DMS114 treated with DMSO at 0.1 percent for 48 hours (cell line): ENCODE data around the gene ZNF862.
"Not testable (repeated sequence)": the region's sequence is repeated elsewhere in the genome, so short reads cannot be mapped to it uniquely, and the experiment has no call there.

ENCODE experiments used
- DNase-seq: peaks from one replicate; lab custom pipeline; 2025; ENCODE audit not compliant: unreplicated experiment; lab: John Stamatoyannopoulos, UW

ZNF862 gene

GRCh38 chr7:149824301-149824741 lies 13.9 kb upstream of the ZNF862 start:
- no peak for DNase-seq

GRCh38 chr7:149824748-149825566 lies 13.2 kb upstream of the ZNF862 start:
- DNase-seq, result no peak

- DNase-seq, result no peak
These were observed 12.4 kb upstream of the ZNF862 start for GRCh38 chr7:149825567-149826343.

GRCh38 chr7:149826344-149827088 lies 11.7 kb upstream of the ZNF862 start:
- no peak for DNase-seq

GRCh38 chr7:149827089-149827981 lies 10.8 kb upstream of the ZNF862 start:
- DNase-seq, result no peak

- DNase-seq, result no peak
These were observed 9.5 kb upstream of the ZNF862 start for GRCh38 chr7:149828357-149829309.

- not testable (repeated sequence) for DNase-seq
These were observed 7.6 kb upstream of the ZNF862 start for GRCh38 chr7:149830527-149830926.

- DNase-seq, result no peak
These were observed 7.0 kb upstream of the ZNF862 start for GRCh38 chr7:149830997-149831740.

GRCh38 chr7:149831741-149832219 lies 6.4 kb upstream of the ZNF862 start:
- DNase-seq, result no peak

GRCh38 chr7:149832332-149833041 lies 5.7 kb upstream of the ZNF862 start:
- no peak for DNase-seq

GRCh38 chr7:149833495-149834130 lies 4.6 kb upstream of the ZNF862 start:
- DNase-seq, result no peak

- no peak for DNase-seq
These were observed 3.6 kb upstream of the ZNF862 start for GRCh38 chr7:149834601-149835000.

- no peak for DNase-seq
These were observed 1.7 kb upstream of the ZNF862 start for GRCh38 chr7:149836434-149836833.

- DNase-seq, result no peak
These were observed 481 bp upstream of the ZNF862 start for GRCh38 chr7:149837564-149838223.

- no peak for DNase-seq
These were observed 825 bp downstream of the ZNF862 start for GRCh38 chr7:149838992-149839408.

GRCh38 chr7:149839933-149840332 lies 1.8 kb downstream of the ZNF862 start:
- no peak for DNase-seq

- no peak for DNase-seq
These were observed 5.4 kb downstream of the ZNF862 start for GRCh38 chr7:149843566-149843965.
